CD14-positive monocyte (primary cell): Measurements from ENCODE around the gene TTC32. TPM values are rescaled to one million over a fixed set of nuclear protein-coding genes. Genes with fewer than 3 reads are reported as not detected.

ENCODE experiments used
- DNase-seq, 3 donors: peaks; one replicate each; pipeline ENCODE4 v3.0.0-alpha.2; 2011 to 2022
- H2AFZ ChIP-seq: 2 replicates; pipeline ENCODE4 v1.6.0; 2012; ENCODE audit warnings: mild to moderate bottlenecking, low read depth, low read length, inconsistent platforms; ENCODE audit not compliant: insufficient read depth, poor library complexity, severe bottlenecking
- H3K27ac ChIP-seq, 2 donors: 1 replicate in 1 of 2; 2 replicates in 1 of 2; pipeline ENCODE4 v1.5.1; 2012 to 2013; ENCODE audit warnings: low read length in 2 of 2, control low read depth in 1 of 2, inconsistent platforms in 1 of 2, low read depth in 1 of 2, mild to moderate bottlenecking in 1 of 2
- H3K27me3 ChIP-seq, 2 donors: one replicate each; pipeline versions ENCODE4 v1.6.0 to v1.6.1; 2011 to 2013; ENCODE audit warnings: low read length in 2 of 2; ENCODE audit not compliant: control insufficient read depth in 2 of 2, insufficient read depth in 2 of 2
- H3K36me3 ChIP-seq, 2 donors: replicated peaks in 1 of 2; 1 replicate in 1 of 2; 2 replicates in 1 of 2; pipeline versions ENCODE4 v1.5.1 to v1.6.1; 2012 to 2013; ENCODE audit warnings: low read length in 2 of 2, control low read depth in 1 of 2, inconsistent platforms in 1 of 2, mild to moderate bottlenecking in 1 of 2; ENCODE audit not compliant: insufficient read depth in 2 of 2, control insufficient read depth in 1 of 2
- H3K4me1 ChIP-seq, 2 donors: 1 replicate in 1 of 2; 2 replicates in 1 of 2; pipeline versions ENCODE4 v1.5.1 to v1.6.1; 2012 to 2013; ENCODE audit warnings: low read length in 2 of 2, control low read depth in 1 of 2, inconsistent platforms in 1 of 2, mild to moderate bottlenecking in 1 of 2, moderate library complexity in 1 of 2; ENCODE audit not compliant: insufficient read depth in 2 of 2, control insufficient read depth in 1 of 2
- H3K4me2 ChIP-seq: replicated peaks from 2 replicates; pipeline ENCODE3; 2012; ENCODE audit warnings: low read length, moderate library complexity, mild to moderate bottlenecking; ENCODE audit not compliant: poor library complexity, severe bottlenecking; ENCODE audit errors: extremely low read depth
- H3K4me3 ChIP-seq, 3 experiments: fragments of 200-600 bp in 1 of 3; sonication (generic) in 1 of 3; replicated peaks in 1 of 3; 1 replicate in 2 of 3; 2 replicates in 1 of 3; pipeline ENCODE4 v1.5.1; 2011 to 2013; ENCODE audit warnings: low read length in 3 of 3, mild to moderate bottlenecking in 3 of 3, control low read depth in 2 of 3, low read depth in 2 of 3, inconsistent platforms in 1 of 3, moderate library complexity in 1 of 3
- H3K79me2 ChIP-seq: 2 replicates; pipeline ENCODE4 v1.6.0; 2012; ENCODE audit warnings: mild to moderate bottlenecking, control low read depth, inconsistent platforms, low read length, moderate library complexity; ENCODE audit not compliant: insufficient read depth
- H3K9ac ChIP-seq: 2 replicates; pipeline ENCODE4 v1.6.0; 2017; ENCODE audit warnings: low read length, mild to moderate bottlenecking; ENCODE audit not compliant: insufficient read depth, poor library complexity, severe bottlenecking
- H3K9me3 ChIP-seq, 2 donors: replicated peaks in 1 of 2; 1 replicate in 1 of 2; 2 replicates in 1 of 2; pipeline versions ENCODE4 v1.5.1 to v1.6.1; 2012 to 2013; ENCODE audit warnings: low read length in 2 of 2, control low read depth in 1 of 2; ENCODE audit not compliant: control insufficient read depth in 1 of 2, insufficient read depth in 1 of 2
- H4K20me1 ChIP-seq: 2 replicates; pipeline ENCODE4 v1.6.0; 2012; ENCODE audit warnings: mild to moderate bottlenecking, low read length, control low read depth, moderate library complexity; ENCODE audit not compliant: insufficient read depth
- H3K27ac Mint-ChIP-seq, 7 donors: one replicate each; pipeline ENCODE4 v1.8.0; 2020; ENCODE audit warnings: mild to moderate bottlenecking in 7 of 7, mixed read lengths in 7 of 7, moderate library complexity in 6 of 7, inconsistent platforms in 2 of 7
- H3K27me3 Mint-ChIP-seq, 3 donors: one replicate each; pipeline ENCODE4 v1.8.0; 2021 to 2022; ENCODE audit warnings: low read depth in 3 of 3, mild to moderate bottlenecking in 3 of 3, mixed read lengths in 3 of 3, moderate library complexity in 3 of 3, inconsistent platforms in 1 of 3
- H3K36me3 Mint-ChIP-seq, 2 donors: one replicate each; pipeline ENCODE4 v1.8.0; 2020; ENCODE audit warnings: mixed read lengths in 2 of 2, inconsistent platforms in 1 of 2, mild to moderate bottlenecking in 1 of 2
- H3K4me1 Mint-ChIP-seq: one replicate; pipeline ENCODE4 v1.8.0; 2020; ENCODE audit warnings: mild to moderate bottlenecking, mixed read lengths
- H3K4me3 Mint-ChIP-seq, 2 donors: one replicate each; pipeline ENCODE4 v1.8.0; 2020; ENCODE audit warnings: mild to moderate bottlenecking in 2 of 2, mixed read lengths in 2 of 2, moderate library complexity in 1 of 2
- H3K9me3 Mint-ChIP-seq, 7 donors: one replicate each; pipeline ENCODE4 v1.8.0; 2020 to 2022; ENCODE audit warnings: mixed read lengths in 7 of 7, mild to moderate bottlenecking in 6 of 7, moderate library complexity in 6 of 7, inconsistent platforms in 2 of 7
- CTCF ChIP-seq: fragments of 200-600 bp; IDR thresholded peaks from one replicate; pipeline ENCODE4 v1.8.0; 2022; ENCODE audit warnings: antibody characterized with exemption, mild to moderate bottlenecking
- WGBS: methylation state at CpG from one replicate; pipeline ENCODE4 v1.1.5; 2013; ENCODE audit warnings: missing lambda C conversion rate; ENCODE audit not compliant: insufficient coverage; 5-methylcytosine and 5-hydroxymethylcytosine counted together
- intact Hi-C, 2 donors: fragments of 100-400 bp; cut with micrococcal nuclease; formaldehyde crosslinking; loops; one replicate each; pipeline versions ENCODE4 v1.15.0 to v1.15.1; 2023
- polyA plus RNA-seq, 3 donors: library from polyadenylated mRNA; depleted of rRNA in 1 of 3; unstranded in 2 of 3; stranded (reverse) in 1 of 3; fragments of 300-500 nt in 2 of 3; fragments of >200 nt in 1 of 3; fragmentation: Illumina TruSeq in 2 of 3; gene quantifications; 1 replicate in 2 of 3; 2 replicates in 1 of 3; pipeline ENCODE4 v1.2.3, GENCODE V29; 2012 to 2021

The TTC32 gene
- polyA plus RNA-seq, 3 donors, result 17.6 to 27.7 (median 20.1) TPM

- H3K9ac ChIP-seq, result no peak overlapping the region
- Mint-ChIP-seq H3K9me3 (peaks cover 0 to 3% (median 0%) of the 10 kb centered on the region in 7 donors), H3K27me3 (peaks cover 5 to 18% (median 11%) of the 10 kb centered on the region in 3 donors), H3K4me3 (no peak overlapping the region), H3K27ac (no peak overlapping the region), H3K4me1 (no peaks in the 10 kb centered on the region), H3K36me3 (no peaks in the 10 kb centered on the region)
- no peaks in the 10 kb centered on the region for H4K20me1 ChIP-seq
- no peaks in the 10 kb centered on the region for H3K4me1 ChIP-seq
- H2AFZ ChIP-seq, result no peak overlapping the region
- DNase-seq, result no peak
- WGBS, result 97% methylated on average over 15 of the region's 15 CpGs
- H3K9me3 ChIP-seq, result no peaks in the 10 kb centered on the region
- no peak overlapping the region for H3K4me2 ChIP-seq
- H3K36me3 ChIP-seq, result no peaks in the 10 kb centered on the region
- no peak overlapping the region for H3K27ac ChIP-seq
- H3K79me2 ChIP-seq, result no peaks in the 10 kb centered on the region
- TF ChIP-seq CTCF, result no peak
- no peaks in the 10 kb centered on the region for H3K27me3 ChIP-seq
- no peak overlapping the region for H3K4me3 ChIP-seq
- intact Hi-C loops, result no loop called here
Observed at GRCh38 chr2:19855542-19856431, 46.0 kb downstream of the TTC32 start.

GRCh38 chr2:19854596-19855541, 46.9 kb downstream of the TTC32 start:
- H3K9ac ChIP-seq, result no peak overlapping the region
- H3K9me3 Mint-ChIP-seq, result peaks cover 0 to 3% (median 0%) of the 10 kb centered on the region in 7 donors
- H3K4me1 ChIP-seq, result no peaks in the 10 kb centered on the region
- no peak overlapping the region for H3K4me3 ChIP-seq
- H3K4me1 Mint-ChIP-seq, result no peaks in the 10 kb centered on the region
- intact Hi-C loops, result no loop called here
- no peaks in the 10 kb centered on the region for H3K36me3 Mint-ChIP-seq
- H3K4me3 Mint-ChIP-seq, result no peak overlapping the region
- H3K27ac ChIP-seq, result no peak overlapping the region
- H3K27me3 ChIP-seq, result no peaks in the 10 kb centered on the region
- no peak for TF ChIP-seq CTCF
- no peak for DNase-seq
- H4K20me1 ChIP-seq, result no peaks in the 10 kb centered on the region
- no peak overlapping the region for H3K4me2 ChIP-seq
- no peak overlapping the region for H3K27ac Mint-ChIP-seq
- H3K79me2 ChIP-seq, result no peaks in the 10 kb centered on the region
- H3K9me3 ChIP-seq, result no peaks in the 10 kb centered on the region
- H2AFZ ChIP-seq, result no peak overlapping the region
- WGBS, result 97% methylated on average over 9 of the region's 20 CpGs
- no peaks in the 10 kb centered on the region for H3K36me3 ChIP-seq
- H3K27me3 Mint-ChIP-seq, result peaks cover 5 to 15% (median 13%) of the 10 kb centered on the region in 3 donors
